Measurements from ENCODE around the gene CAMK2B.

DNA sequence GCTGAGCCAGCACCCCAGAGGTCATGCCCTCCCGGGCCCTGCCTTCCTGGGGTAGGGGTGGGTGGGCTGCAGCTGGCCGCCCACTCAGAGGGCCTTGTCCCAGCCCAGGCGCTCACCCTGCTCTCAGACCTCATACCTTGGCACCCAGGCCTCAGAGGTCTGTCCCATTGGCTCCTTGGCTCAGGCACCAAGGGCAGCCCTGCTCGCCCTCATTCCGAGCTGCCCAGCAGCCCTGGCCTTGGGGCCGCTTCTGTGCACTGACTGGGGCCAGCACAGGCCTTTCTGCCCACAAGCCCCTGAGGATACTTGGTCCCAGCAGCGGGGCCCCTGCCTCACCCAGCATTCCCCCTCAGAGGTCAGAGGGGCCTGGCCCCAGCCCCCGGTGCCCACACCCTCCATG lies 90.3 kb downstream of the CAMK2B start:
- TF ChIP-seq, protein P1, sequence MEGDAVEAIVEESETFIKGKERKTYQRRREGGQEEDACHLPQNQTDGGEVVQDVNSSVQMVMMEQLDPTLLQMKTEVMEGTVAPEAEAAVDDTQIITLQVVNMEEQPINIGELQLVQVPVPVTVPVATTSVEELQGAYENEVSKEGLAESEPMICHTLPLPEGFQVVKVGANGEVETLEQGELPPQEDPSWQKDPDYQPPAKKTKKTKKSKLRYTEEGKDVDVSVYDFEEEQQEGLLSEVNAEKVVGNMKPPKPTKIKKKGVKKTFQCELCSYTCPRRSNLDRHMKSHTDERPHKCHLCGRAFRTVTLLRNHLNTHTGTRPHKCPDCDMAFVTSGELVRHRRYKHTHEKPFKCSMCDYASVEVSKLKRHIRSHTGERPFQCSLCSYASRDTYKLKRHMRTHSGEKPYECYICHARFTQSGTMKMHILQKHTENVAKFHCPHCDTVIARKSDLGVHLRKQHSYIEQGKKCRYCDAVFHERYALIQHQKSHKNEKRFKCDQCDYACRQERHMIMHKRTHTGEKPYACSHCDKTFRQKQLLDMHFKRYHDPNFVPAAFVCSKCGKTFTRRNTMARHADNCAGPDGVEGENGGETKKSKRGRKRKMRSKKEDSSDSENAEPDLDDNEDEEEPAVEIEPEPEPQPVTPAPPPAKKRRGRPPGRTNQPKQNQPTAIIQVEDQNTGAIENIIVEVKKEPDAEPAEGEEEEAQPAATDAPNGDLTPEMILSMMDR (IDR thresholded peaks at IDR 0.05): no peak
- TF ChIP-seq POLR2A (IDR thresholded peaks at IDR 0.05; ENCODE audit: low read depth) (no peak), EP300 (IDR thresholded peaks at IDR 0.05) (no peak)
